Effector memory CD4-positive, alpha-beta T cell (primary cell): ENCODE results near the gene BMAL2.

Source experiments
- DNase-seq, 3 donors: peaks; one replicate each; pipeline ENCODE4 v3.0.0-alpha.2; 2020
- H3K27ac ChIP-seq: 2 replicates; pipeline ENCODE4 v1.7.0; 2013; ENCODE audit warnings: mild to moderate bottlenecking, low read length, moderate library complexity; ENCODE audit not compliant: insufficient read depth, poor library complexity, severe bottlenecking
- H3K27me3 ChIP-seq: replicated peaks from 2 replicates; pipeline ENCODE4 v1.7.0; 2013; ENCODE audit warnings: mild to moderate bottlenecking, low read length; ENCODE audit not compliant: insufficient read depth, control insufficient read depth, poor library complexity, severe bottlenecking
- H3K36me3 ChIP-seq: 2 replicates; pipeline ENCODE4 v1.7.0; 2013; ENCODE audit warnings: mild to moderate bottlenecking, low read length, moderate library complexity; ENCODE audit not compliant: control insufficient read depth, insufficient read depth
- H3K4me1 ChIP-seq: 2 replicates; pipeline ENCODE4 v1.7.0; 2013; ENCODE audit warnings: low read length, mild to moderate bottlenecking; ENCODE audit not compliant: control insufficient read depth, insufficient read depth, poor library complexity, severe bottlenecking
- H3K4me3 ChIP-seq: 2 replicates; pipeline ENCODE4 v1.7.0; 2013; ENCODE audit warnings: low read length, low read depth, mild to moderate bottlenecking; ENCODE audit not compliant: insufficient read depth, poor library complexity, severe bottlenecking
- H3K9me3 ChIP-seq: 2 replicates; pipeline ENCODE4 v1.7.0; 2013; ENCODE audit warnings: mild to moderate bottlenecking, low read length, moderate library complexity; ENCODE audit not compliant: control insufficient read depth

BMAL2 gene

DNA sequence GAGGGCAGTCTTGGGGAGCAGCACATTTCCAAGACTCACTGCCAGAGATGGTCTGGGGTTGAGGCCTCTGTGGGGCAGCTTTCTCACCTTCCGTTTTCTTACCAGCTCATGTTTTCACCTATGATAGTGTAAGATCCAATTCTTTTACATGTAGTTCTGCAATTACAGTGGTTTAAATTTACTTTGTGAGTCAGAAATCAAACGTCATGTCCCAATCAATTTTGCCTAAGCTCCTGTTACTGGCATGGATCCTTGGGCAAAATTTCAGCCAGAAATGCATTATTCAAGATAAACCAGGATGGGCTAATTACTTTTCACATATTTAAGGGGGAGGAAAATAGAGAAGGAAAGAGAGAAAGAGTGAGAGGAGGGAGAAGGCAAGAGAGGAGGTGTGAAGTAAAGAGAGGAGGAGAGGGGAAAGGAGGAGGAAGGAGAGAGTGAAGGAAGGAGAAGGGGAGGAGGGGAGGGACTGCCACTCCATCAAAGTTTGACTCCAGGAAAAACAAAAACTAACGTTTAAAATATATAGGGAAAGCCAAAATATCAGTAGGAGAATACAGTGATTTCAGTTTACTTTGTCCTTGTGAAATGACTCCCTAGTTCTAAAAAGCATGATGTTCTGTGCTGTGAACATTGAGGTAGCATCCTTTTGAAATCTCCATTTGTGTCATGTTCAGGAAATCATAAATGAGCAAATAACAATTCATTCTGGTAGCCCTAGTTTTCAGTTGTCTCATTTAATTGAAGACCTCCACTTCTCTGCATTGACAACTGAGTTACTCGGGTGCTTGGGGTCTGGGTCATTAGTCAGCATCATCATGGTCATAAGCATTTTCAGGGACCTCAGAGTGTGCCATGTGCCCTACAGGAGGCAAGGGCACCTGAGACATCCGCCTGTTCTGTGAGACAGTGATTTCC is 3.0 kb downstream of the BMAL2 start:
- no peaks in the 10 kb centered on the region for H3K9me3 ChIP-seq
- H3K36me3 ChIP-seq: no peaks in the 10 kb centered on the region
- DNase-seq: no peak
- H3K27me3 ChIP-seq: peaks cover 5% of the 10 kb centered on the region
- no peak overlapping the region for H3K27ac ChIP-seq
- no peak overlapping the region for H3K4me3 ChIP-seq
- H3K4me1 ChIP-seq: peaks cover 6% of the 10 kb centered on the region

GRCh38 chr12:27336282-27336653 is 3.6 kb downstream of the BMAL2 start:
- H3K36me3 ChIP-seq: no peaks in the 10 kb centered on the region
- no peak for DNase-seq
- peaks cover 5% of the 10 kb centered on the region for H3K27me3 ChIP-seq
- no peak overlapping the region for H3K4me3 ChIP-seq
- no peak overlapping the region for H3K27ac ChIP-seq
- no peaks in the 10 kb centered on the region for H3K9me3 ChIP-seq
- H3K4me1 ChIP-seq: peaks cover 6% of the 10 kb centered on the region

- DNase-seq: no peak
- Histone ChIP-seq H3K9me3 (no peaks in the 10 kb centered on the region), H3K4me3 (no peak overlapping the region), H3K4me1 (peaks cover 4% of the 10 kb centered on the region), H3K27me3 (peaks cover 2% of the 10 kb centered on the region), H3K36me3 (no peaks in the 10 kb centered on the region), H3K27ac (no peak overlapping the region)
These were observed 4.7 kb downstream of the BMAL2 start for GRCh38 chr12:27337376-27337775.

- Histone ChIP-seq H3K27ac (no peak overlapping the region), H3K4me1 (peaks cover 3% of the 10 kb centered on the region)
- DNase-seq: no peak
These were observed 5.8 kb downstream of the BMAL2 start for GRCh38 chr12:27338473-27338872.

GRCh38 chr12:27340971-27341370 is 8.3 kb downstream of the BMAL2 start:
- Histone ChIP-seq H3K9me3 (no peaks in the 10 kb centered on the region), H3K4me3 (no peak overlapping the region), H3K27ac (no peak overlapping the region), H3K36me3 (no peaks in the 10 kb centered on the region), H3K27me3 (no peaks in the 10 kb centered on the region), H3K4me1 (no peaks in the 10 kb centered on the region)
- no peak for DNase-seq

More at GRCh38 chr12:27338473-27338872, 5.8 kb downstream of the BMAL2 start:
- Histone ChIP-seq H3K27me3 (no peaks in the 10 kb centered on the region), H3K9me3 (no peaks in the 10 kb centered on the region), H3K36me3 (no peaks in the 10 kb centered on the region), H3K4me3 (no peak overlapping the region)

DNA sequence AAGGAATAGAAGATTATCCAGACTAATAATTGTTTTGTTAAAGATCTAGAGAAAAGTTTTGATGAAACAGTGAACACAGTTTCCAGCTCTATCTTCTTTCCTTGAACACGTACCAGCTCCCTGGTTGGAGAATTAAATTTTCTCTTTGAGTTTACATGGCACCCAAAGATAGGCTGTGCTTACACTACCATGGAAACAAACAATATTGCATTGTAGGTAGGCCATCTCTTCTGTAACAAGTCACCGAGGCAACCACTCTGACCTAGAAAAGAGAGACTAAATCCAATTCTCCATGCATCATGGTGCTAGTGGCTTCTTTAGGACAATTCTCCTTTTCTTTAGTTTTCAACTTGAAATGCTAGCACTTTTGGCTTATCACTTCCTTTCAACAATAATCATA is 9.9 kb downstream of the BMAL2 start:
- Histone ChIP-seq H3K4me3 (no peak overlapping the region), H3K9me3 (no peaks in the 10 kb centered on the region), H3K27ac (no peak overlapping the region), H3K36me3 (no peaks in the 10 kb centered on the region), H3K27me3 (no peaks in the 10 kb centered on the region), H3K4me1 (no peaks in the 10 kb centered on the region)
- DNase-seq: no peak

DNA sequence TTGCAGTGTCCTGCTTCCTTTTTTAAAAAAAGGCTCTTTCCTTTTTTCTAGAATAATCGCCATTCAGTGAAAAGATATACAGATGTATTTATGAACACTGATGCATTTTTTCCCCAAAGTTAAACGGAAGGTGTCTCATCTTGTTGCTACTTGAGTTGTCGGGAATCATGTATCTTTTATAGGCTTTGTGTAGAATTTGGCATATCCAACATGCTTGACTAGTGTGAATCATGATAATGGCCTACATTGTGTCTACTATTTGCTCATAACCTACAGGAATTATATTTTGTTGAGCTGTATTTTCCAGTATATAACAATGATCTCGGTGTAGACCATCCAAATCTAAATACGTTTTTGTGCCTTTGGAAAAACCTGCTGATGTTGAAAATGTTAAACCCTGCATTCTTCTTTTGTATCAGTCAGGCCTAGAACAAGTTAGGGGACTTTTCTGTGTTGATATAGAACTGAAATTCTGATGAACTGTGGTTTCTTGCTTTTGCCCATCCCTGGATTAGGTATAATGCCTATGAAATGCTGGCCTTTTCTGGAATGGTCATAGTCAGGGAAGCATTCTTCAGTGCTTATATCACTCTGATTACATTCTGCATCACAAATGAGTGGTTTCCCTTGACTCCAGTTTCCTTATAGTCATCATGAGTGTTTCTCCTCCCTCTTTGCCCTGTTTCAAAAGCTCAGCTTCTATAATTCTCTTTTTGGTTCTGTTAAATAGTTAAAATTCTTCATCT is 10.8 kb downstream of the BMAL2 start:
- Histone ChIP-seq H3K36me3 (no peaks in the 10 kb centered on the region), H3K27ac (no peak overlapping the region), H3K4me3 (no peak overlapping the region), H3K4me1 (no peaks in the 10 kb centered on the region), H3K27me3 (no peaks in the 10 kb centered on the region), H3K9me3 (no peaks in the 10 kb centered on the region)
- no peak for DNase-seq

DNA sequence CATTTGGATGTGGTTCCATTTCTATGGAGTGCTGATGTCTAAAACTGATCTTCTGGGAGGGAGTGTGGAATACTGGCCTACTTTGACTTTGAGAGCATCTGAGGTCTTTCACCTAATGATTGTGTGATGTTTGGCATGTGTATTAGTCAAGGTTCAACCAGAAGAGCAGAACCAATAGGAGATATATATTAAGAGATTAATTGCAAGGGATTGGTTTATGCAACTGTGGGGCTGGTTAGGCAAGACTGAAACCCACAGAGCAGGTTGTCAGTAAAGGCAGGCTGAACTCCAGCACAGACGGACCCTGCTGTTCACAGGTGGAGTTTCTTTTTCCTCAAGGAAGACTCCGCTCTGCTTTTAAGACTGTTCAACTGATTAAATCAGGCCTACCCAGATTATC is 11.6 kb downstream of the BMAL2 start:
- H3K36me3 ChIP-seq: no peaks in the 10 kb centered on the region
- H3K9me3 ChIP-seq: no peaks in the 10 kb centered on the region
- no peak overlapping the region for H3K27ac ChIP-seq
- DNase-seq: no peak
- no peaks in the 10 kb centered on the region for H3K4me1 ChIP-seq
- no peaks in the 10 kb centered on the region for H3K27me3 ChIP-seq
- no peak overlapping the region for H3K4me3 ChIP-seq

DNA sequence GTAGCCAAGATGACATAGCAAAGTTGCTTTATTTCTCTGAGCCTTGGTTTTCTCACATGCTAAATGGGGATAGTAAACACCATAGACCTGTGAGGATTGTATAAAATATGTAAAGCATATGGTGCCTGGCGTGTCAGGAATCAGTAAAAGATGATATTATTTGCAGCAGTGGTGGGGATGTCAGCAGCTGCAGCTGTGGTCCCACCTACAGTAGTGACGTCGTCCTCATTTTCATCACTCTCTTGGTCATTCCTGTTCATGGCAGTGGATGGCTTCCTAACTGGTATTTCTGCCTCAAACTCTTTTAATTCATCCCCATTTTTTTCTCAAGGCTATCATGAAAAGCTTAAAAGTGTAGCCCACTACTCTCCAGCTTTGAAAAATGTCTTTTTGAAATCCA is 12.1 kb downstream of the BMAL2 start:
- DNase-seq: no peak
- Histone ChIP-seq H3K27ac (no peak overlapping the region), H3K36me3 (no peaks in the 10 kb centered on the region), H3K4me1 (no peaks in the 10 kb centered on the region), H3K27me3 (no peaks in the 10 kb centered on the region), H3K9me3 (no peaks in the 10 kb centered on the region), H3K4me3 (no peak overlapping the region)

DNA sequence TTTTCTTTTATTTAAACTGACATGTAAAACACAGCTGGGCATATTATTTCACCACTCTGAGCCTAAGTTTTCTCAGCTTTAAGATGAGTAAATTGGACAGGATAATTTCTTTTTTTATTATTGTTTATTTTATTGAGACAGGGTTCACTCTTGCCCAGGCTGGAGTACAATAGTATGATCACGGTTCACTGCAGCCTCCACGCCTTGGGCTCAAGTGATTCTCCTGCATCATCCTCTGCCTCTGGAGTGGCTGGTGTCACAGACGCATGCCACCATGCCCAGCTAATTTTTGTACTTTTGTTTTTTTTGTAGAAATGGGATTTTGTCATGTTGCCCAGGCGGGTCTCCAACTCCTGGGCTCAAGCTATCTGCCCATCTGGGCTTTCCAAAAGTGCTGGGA is 12.7 kb downstream of the BMAL2 start:
- Histone ChIP-seq H3K27me3 (no peaks in the 10 kb centered on the region), H3K9me3 (no peaks in the 10 kb centered on the region), H3K4me1 (no peaks in the 10 kb centered on the region), H3K4me3 (no peak overlapping the region), H3K36me3 (no peaks in the 10 kb centered on the region), H3K27ac (no peak overlapping the region)
- DNase-seq: no peak
